ENCODE results near the gene BARX2.

The BARX2 gene

GRCh38 chr11:129458756-129459535 is 83.3 kb downstream of the BARX2 start:
- TF ChIP-seq CTCF (IDR thresholded peaks at IDR 0.05; ENCODE audit: insufficient read depth, low read length, poor library complexity, severe bottlenecking) = no peak
- TF ChIP-seq EZH2phosphoT487 (conservative IDR thresholded peaks at IDR 0.05; ENCODE audit: low read length) = no peak
- no peak overlapping the region for H3K9ac ChIP-seq (ENCODE audit: low read length)
- H3K27ac ChIP-seq (ENCODE audit: low read depth, low read length) = no peak overlapping the region

GRCh38 chr11:129460714-129461113 is 85.1 kb downstream of the BARX2 start:
- Histone ChIP-seq H3K79me2 (ENCODE audit: insufficient read depth, low read length) (no peaks in the 10 kb centered on the region), H3K9me2 (replicated peaks; ENCODE audit: insufficient read depth, low read length) (no peaks in the 10 kb centered on the region), H3K36me3 (ENCODE audit: low read length) (no peaks in the 10 kb centered on the region), H3K9ac (ENCODE audit: low read length) (no peak overlapping the region), H3K4me3 (ENCODE audit: insufficient read depth, low read length, poor library complexity, severe bottlenecking) (no peak overlapping the region), H4K20me1 (ENCODE audit: low read depth, low read length) (no peaks in the 10 kb centered on the region), H3K4me2 (ENCODE audit: low read depth, low read length, poor library complexity, severe bottlenecking) (no peak overlapping the region), H3F3A (ENCODE audit: insufficient read depth) (no peaks in the 10 kb centered on the region), H2AFZ (ENCODE audit: low read depth, low read length, severe bottlenecking) (no peak overlapping the region), H3K27me3 (ENCODE audit: low read length) (no peaks in the 10 kb centered on the region), H3K9me3 (ENCODE audit: insufficient read depth, low read length) (no peaks in the 10 kb centered on the region), H3K27ac (ENCODE audit: low read depth, low read length) (no peak overlapping the region)
- no peak for TF ChIP-seq CTCF (IDR thresholded peaks at IDR 0.05; ENCODE audit: insufficient read depth, low read length, poor library complexity, severe bottlenecking)
- TF ChIP-seq EZH2phosphoT487 (conservative IDR thresholded peaks at IDR 0.05; ENCODE audit: low read length) = no peak

More at GRCh38 chr11:129458756-129459535, 83.3 kb downstream of the BARX2 start:
- Histone ChIP-seq H3K9me2 (replicated peaks; ENCODE audit: insufficient read depth, low read length) (no peaks in the 10 kb centered on the region), H3K79me2 (ENCODE audit: insufficient read depth, low read length) (no peaks in the 10 kb centered on the region), H4K20me1 (ENCODE audit: low read depth, low read length) (no peaks in the 10 kb centered on the region), H3K9me3 (ENCODE audit: insufficient read depth, low read length) (no peaks in the 10 kb centered on the region), H3K36me3 (ENCODE audit: low read length) (no peaks in the 10 kb centered on the region), H3K27me3 (ENCODE audit: low read length) (no peaks in the 10 kb centered on the region), H3F3A (ENCODE audit: insufficient read depth) (no peaks in the 10 kb centered on the region), H3K4me2 (ENCODE audit: low read depth, low read length, poor library complexity, severe bottlenecking) (no peak overlapping the region), H3K4me3 (ENCODE audit: insufficient read depth, low read length, poor library complexity, severe bottlenecking) (no peak overlapping the region), H2AFZ (ENCODE audit: low read depth, low read length, severe bottlenecking) (no peak overlapping the region)

GRCh38 chr11:129484068-129484467 is 108.4 kb downstream of the BARX2 start:
- no peaks in the 10 kb centered on the region for H4K20me1 ChIP-seq (ENCODE audit: low read depth, low read length)
- TF ChIP-seq EZH2phosphoT487 (conservative IDR thresholded peaks at IDR 0.05; ENCODE audit: low read length) (no peak), CTCF (IDR thresholded peaks at IDR 0.05; ENCODE audit: insufficient read depth, low read length, poor library complexity, severe bottlenecking) (no peak)

More at GRCh38 chr11:129484068-129484467, 108.4 kb downstream of the BARX2 start:
- Histone ChIP-seq H3K9me2 (replicated peaks; ENCODE audit: insufficient read depth, low read length) (no peaks in the 10 kb centered on the region), H3K4me2 (ENCODE audit: low read depth, low read length, poor library complexity, severe bottlenecking) (no peak overlapping the region), H3K9me3 (ENCODE audit: insufficient read depth, low read length) (no peaks in the 10 kb centered on the region), H3K36me3 (ENCODE audit: low read length) (no peaks in the 10 kb centered on the region), H3K79me2 (ENCODE audit: insufficient read depth, low read length) (no peaks in the 10 kb centered on the region), H3F3A (ENCODE audit: insufficient read depth) (no peaks in the 10 kb centered on the region), H3K27me3 (ENCODE audit: low read length) (no peaks in the 10 kb centered on the region), H3K27ac (ENCODE audit: low read depth, low read length) (no peak overlapping the region), H3K9ac (ENCODE audit: low read length) (no peak overlapping the region), H3K4me3 (ENCODE audit: insufficient read depth, low read length, poor library complexity, severe bottlenecking) (no peak overlapping the region), H2AFZ (ENCODE audit: low read depth, low read length, severe bottlenecking) (no peak overlapping the region)

All from SU-DHL-6 (cell line).